ENCODE results near the gene SPATA20. TPM values are rescaled to one million over a fixed set of nuclear protein-coding genes. Genes with fewer than 3 reads are reported as not detected.

Gene SPATA20
- total and polyA plus RNA-seq, 2 donors from 2014 or later = 52.7 to 60.4 TPM

- H3K27me3 ChIP-seq (ENCODE audit: control insufficient read depth, insufficient read depth, low read length) = peaks cover 4% of the 10 kb centered on the region
- H3K36me3 ChIP-seq (ENCODE audit: control insufficient read depth in 2 of 3, insufficient read depth in 3 of 3, low read length in 3 of 3) = no peaks in the 10 kb centered on the region
- H3K9me3 ChIP-seq (ENCODE audit: control insufficient read depth in 2 of 3, insufficient read depth in 1 of 3, low read length in 3 of 3) = no peaks in the 10 kb centered on the region
- no peak for TF ChIP-seq CTCF (IDR thresholded peaks at IDR 0.05; ENCODE audit: borderline replicate concordance, extremely low read depth, insufficient read depth)
- H3K9ac ChIP-seq (ENCODE audit: low read length in 3 of 3) = no peak overlapping the region
- intact Hi-C loops (cut with DNase I) = no loop called here
- no peaks in the 10 kb centered on the region for H3K4me1 ChIP-seq (ENCODE audit: control insufficient read depth in 2 of 3, insufficient read depth in 2 of 3, low read depth in 1 of 3, low read length in 3 of 3)
- H3K27ac ChIP-seq (ENCODE audit: low read depth in 2 of 2, low read length in 2 of 2) = no peak overlapping the region
- H3K4me3 ChIP-seq (ENCODE audit: low read length in 3 of 3) = no peak overlapping the region
- FAIRE-seq = no peak
- DNase-seq = no peak
Measured at GRCh38 chr17:50566886-50567285, 19.9 kb downstream of the SPATA20 start.

GRCh38 chr17:50568659-50569058 is 21.7 kb downstream of the SPATA20 start:
- H3K27me3 ChIP-seq (ENCODE audit: control insufficient read depth, insufficient read depth, low read length) = no peaks in the 10 kb centered on the region
- intact Hi-C loops (cut with DNase I) = no loop called here
- TF ChIP-seq CTCF (IDR thresholded peaks at IDR 0.05; ENCODE audit: borderline replicate concordance, extremely low read depth, insufficient read depth) = no peak
- H3K4me1 ChIP-seq (ENCODE audit: control insufficient read depth in 2 of 3, insufficient read depth in 2 of 3, low read depth in 1 of 3, low read length in 3 of 3) = no peaks in the 10 kb centered on the region
- H3K9ac ChIP-seq (ENCODE audit: low read length in 3 of 3) = no peak overlapping the region
- no peak overlapping the region for H3K4me3 ChIP-seq (ENCODE audit: low read length in 3 of 3)
- H3K36me3 ChIP-seq (ENCODE audit: control insufficient read depth in 2 of 3, insufficient read depth in 3 of 3, low read length in 3 of 3) = no peaks in the 10 kb centered on the region
- no peak for DNase-seq
- H3K27ac ChIP-seq (ENCODE audit: low read depth in 2 of 2, low read length in 2 of 2) = no peak overlapping the region
- H3K9me3 ChIP-seq (ENCODE audit: control insufficient read depth in 2 of 3, insufficient read depth in 1 of 3, low read length in 3 of 3) = no peaks in the 10 kb centered on the region
- no peak for FAIRE-seq

GRCh38 chr17:50569592-50569991 is 22.6 kb downstream of the SPATA20 start:
- H3K27ac ChIP-seq (ENCODE audit: low read depth in 2 of 2, low read length in 2 of 2) = no peak overlapping the region
- TF ChIP-seq CTCF (IDR thresholded peaks at IDR 0.05; ENCODE audit: borderline replicate concordance, extremely low read depth, insufficient read depth) = no peak
- no peak for FAIRE-seq
- no peaks in the 10 kb centered on the region for H3K4me1 ChIP-seq (ENCODE audit: control insufficient read depth in 2 of 3, insufficient read depth in 2 of 3, low read depth in 1 of 3, low read length in 3 of 3)
- H3K9me3 ChIP-seq (ENCODE audit: control insufficient read depth in 2 of 3, insufficient read depth in 1 of 3, low read length in 3 of 3) = no peaks in the 10 kb centered on the region
- intact Hi-C loops (cut with DNase I) = no loop called here
- no peak overlapping the region for H3K9ac ChIP-seq (ENCODE audit: low read length in 3 of 3)
- H3K36me3 ChIP-seq (ENCODE audit: control insufficient read depth in 2 of 3, insufficient read depth in 3 of 3, low read length in 3 of 3) = no peaks in the 10 kb centered on the region
- H3K27me3 ChIP-seq (ENCODE audit: control insufficient read depth, insufficient read depth, low read length) = no peaks in the 10 kb centered on the region
- no peak overlapping the region for H3K4me3 ChIP-seq (ENCODE audit: low read length in 3 of 3)
- no peak for DNase-seq

GRCh38 chr17:50570032-50570431 is 23.1 kb downstream of the SPATA20 start:
- Histone ChIP-seq H3K27ac (ENCODE audit: low read depth in 2 of 2, low read length in 2 of 2) (no peak overlapping the region), H3K27me3 (ENCODE audit: control insufficient read depth, insufficient read depth, low read length) (no peaks in the 10 kb centered on the region), H3K4me1 (ENCODE audit: control insufficient read depth in 2 of 3, insufficient read depth in 2 of 3, low read depth in 1 of 3, low read length in 3 of 3) (no peaks in the 10 kb centered on the region), H3K4me3 (ENCODE audit: low read length in 3 of 3) (no peak overlapping the region), H3K9ac (ENCODE audit: low read length in 3 of 3) (no peak overlapping the region), H3K36me3 (ENCODE audit: control insufficient read depth in 2 of 3, insufficient read depth in 3 of 3, low read length in 3 of 3) (no peaks in the 10 kb centered on the region), H3K9me3 (ENCODE audit: control insufficient read depth in 2 of 3, insufficient read depth in 1 of 3, low read length in 3 of 3) (no peaks in the 10 kb centered on the region)
- TF ChIP-seq CTCF (IDR thresholded peaks at IDR 0.05; ENCODE audit: borderline replicate concordance, extremely low read depth, insufficient read depth) = no peak
- intact Hi-C loops (cut with DNase I) = no loop called here
- no peak for FAIRE-seq
- no peak for DNase-seq
